K562 (cell line): ENCODE results near the gene PARK7. TPM values are rescaled to one million over a fixed set of nuclear protein-coding genes. Genes with fewer than 3 reads are reported as not detected.

ENCODE experiments used
- CBFA2T3 ChIP-seq: fragments of 450-650 bp; IDR thresholded peaks from 2 replicates; pipeline ENCODE4 v1.6.1; 2017
- CLOCK ChIP-seq: fragments of 250-450 bp; sonication (Bioruptor Pico); IDR thresholded peaks from 2 replicates; pipeline ENCODE4 v1.4.0; 2020; ENCODE audit warnings: mild to moderate bottlenecking, moderate library complexity, borderline replicate concordance
- FIP1L1 ChIP-seq: fragments of 200-400 bp; formaldehyde crosslinking; IDR thresholded peaks from 2 replicates; pipeline ENCODE4 v1.6.1; 2018; ENCODE audit warnings: mild to moderate bottlenecking, low read depth, low read length; ENCODE audit not compliant: poor library complexity, severe bottlenecking
- HDAC6 ChIP-seq: IDR thresholded peaks from 2 replicates; pipeline ENCODE4 v1.6.1; 2012; ENCODE audit warnings: low read depth, mild to moderate bottlenecking, control low read depth, inconsistent platforms, low read length, moderate library complexity
- MAZ ChIP-seq, 2 experiments: fragments of 450-650 bp in 1 of 2; sonication (generic) in 1 of 2; formaldehyde crosslinking; IDR thresholded peaks in 1 of 2; conservative IDR thresholded peaks in 1 of 2; 2 replicates each; pipeline versions ENCODE4 v1.4.0 to v1.5.0; 2020; ENCODE audit warnings: mild to moderate bottlenecking in 1 of 2, missing genetic modification reagents in 1 of 2
- MYC ChIP-seq, 2 experiments: fragments of 250-450 bp in 1 of 2; sonication (Bioruptor Pico) in 1 of 2; IDR thresholded peaks; 2 replicates each; pipeline versions ENCODE4 v1.5.1 to v1.6.1; 2012 to 2021; ENCODE audit warnings: low read depth in 2 of 2, borderline replicate concordance in 1 of 2, improper control_type of control experiment in 1 of 2, low read length in 1 of 2, mild to moderate bottlenecking in 1 of 2, moderate library complexity in 1 of 2
- NR2C1 ChIP-seq, 2 experiments: fragments of 450-650 bp; IDR thresholded peaks; 2 replicates each; pipeline ENCODE4 v1.6.1; 2017; ENCODE audit warnings: mild to moderate bottlenecking in 2 of 2, antibody characterized with exemption in 1 of 2, inconsistent platforms in 1 of 2, missing compliant biosample characterization in 1 of 2, missing genetic modification characterization in 1 of 2
- SLC30A9 ChIP-seq: fragments of 250-450 bp; sonication (Bioruptor Pico); IDR thresholded peaks from 2 replicates; pipeline ENCODE4 v1.8.0; 2022; ENCODE audit warnings: mild to moderate bottlenecking, moderate library complexity
- TEAD4 ChIP-seq, 2 experiments: sonication (generic) in 1 of 2; formaldehyde crosslinking in 1 of 2; IDR thresholded peaks; 2 replicates each; pipeline versions ENCODE4 v1.6.1 to v1.8.0; 2012 to 2022; ENCODE audit warnings: borderline replicate concordance in 1 of 2, inconsistent platforms in 1 of 2, low read length in 1 of 2, mild to moderate bottlenecking in 1 of 2, missing genetic modification reagents in 1 of 2
- THAP12 ChIP-seq: fragments of 250-450 bp; sonication (Bioruptor Pico); IDR thresholded peaks from 2 replicates; pipeline ENCODE4 v1.9.0; 2021; ENCODE audit warnings: mild to moderate bottlenecking, inconsistent platforms
- YY1 ChIP-seq, 3 experiments: IDR thresholded peaks; 2 replicates each; pipeline ENCODE4 v1.6.1; 2011; ENCODE audit warnings: low read length in 2 of 3, mild to moderate bottlenecking in 2 of 3, moderate library complexity in 2 of 3, borderline replicate concordance in 1 of 3, control low read depth in 1 of 3, low read depth in 1 of 3; ENCODE audit not compliant: insufficient read depth in 3 of 3, insufficient replicate concordance in 2 of 3, control insufficient read depth in 1 of 3, insufficient read length in 1 of 3; ENCODE audit errors: extremely low read depth in 1 of 3
- ZBTB8A ChIP-seq: fragments of 450-650 bp; IDR thresholded peaks from 2 replicates; pipeline ENCODE4 v1.6.1; 2018; ENCODE audit warnings: mild to moderate bottlenecking, moderate library complexity; ENCODE audit not compliant: partially characterized antibody
- ZNF124 ChIP-seq: sonication (generic); formaldehyde crosslinking; IDR thresholded peaks from 2 replicates; pipeline ENCODE4 v1.8.1; 2022; ENCODE audit warnings: missing genetic modification reagents
- ZNF766 ChIP-seq: fragments of 200-800 bp; sonication (Bioruptor generic); conservative IDR thresholded peaks from 2 replicates; pipeline ENCODE4 v1.6.1; 2016; ENCODE audit warnings: missing genetic modification characterization, missing compliant biosample characterization
- polyA plus RNA-seq, 8 experiments: library from polyadenylated mRNA; depleted of rRNA in 4 of 8; stranded (reverse) in 5 of 8; unstranded in 3 of 8; fragments of >200 nt; fragmentation: Nextera tagmentation in 2 of 8; fragmentation: Illumina TruSeq in 1 of 8; extraction: Ambion mirVana in 2 of 8; extraction: Trizol in 1 of 8; gene quantifications; 2 replicates each; pipeline versions ENCODE4 v1.2.1 to v1.2.3, GENCODE V29; 2011 to 2014; ENCODE audit warnings: inconsistent platforms in 1 of 8, missing spikeins in 1 of 8
- total RNA-seq, 7 experiments: library from RNA; depleted of rRNA in 6 of 7; stranded (reverse); fragments of >200 nt in 6 of 7; fragmentation: Illumina TruSeq in 2 of 7; extraction: Trizol in 2 of 7; gene quantifications; 2 replicates each; pipeline versions ENCODE4 v1.2.1 to v1.2.3, GENCODE V29; 2011 to 2021; ENCODE audit warnings: low replicate concordance in 1 of 7
- TF ChIP-seq, protein P1 (sequence below): sonication (generic); formaldehyde crosslinking; IDR thresholded peaks from 2 replicates; pipeline ENCODE4 v1.8.0; 2023; ENCODE audit warnings: mild to moderate bottlenecking, missing genetic modification reagents

PARK7 gene
- total and polyA plus RNA-seq, 9 of the 15 experiments (the other 6 are each of a cell fraction or from before 2014, with no cell fraction given), result 374 to 1,298 (median 484) TPM

DNA sequence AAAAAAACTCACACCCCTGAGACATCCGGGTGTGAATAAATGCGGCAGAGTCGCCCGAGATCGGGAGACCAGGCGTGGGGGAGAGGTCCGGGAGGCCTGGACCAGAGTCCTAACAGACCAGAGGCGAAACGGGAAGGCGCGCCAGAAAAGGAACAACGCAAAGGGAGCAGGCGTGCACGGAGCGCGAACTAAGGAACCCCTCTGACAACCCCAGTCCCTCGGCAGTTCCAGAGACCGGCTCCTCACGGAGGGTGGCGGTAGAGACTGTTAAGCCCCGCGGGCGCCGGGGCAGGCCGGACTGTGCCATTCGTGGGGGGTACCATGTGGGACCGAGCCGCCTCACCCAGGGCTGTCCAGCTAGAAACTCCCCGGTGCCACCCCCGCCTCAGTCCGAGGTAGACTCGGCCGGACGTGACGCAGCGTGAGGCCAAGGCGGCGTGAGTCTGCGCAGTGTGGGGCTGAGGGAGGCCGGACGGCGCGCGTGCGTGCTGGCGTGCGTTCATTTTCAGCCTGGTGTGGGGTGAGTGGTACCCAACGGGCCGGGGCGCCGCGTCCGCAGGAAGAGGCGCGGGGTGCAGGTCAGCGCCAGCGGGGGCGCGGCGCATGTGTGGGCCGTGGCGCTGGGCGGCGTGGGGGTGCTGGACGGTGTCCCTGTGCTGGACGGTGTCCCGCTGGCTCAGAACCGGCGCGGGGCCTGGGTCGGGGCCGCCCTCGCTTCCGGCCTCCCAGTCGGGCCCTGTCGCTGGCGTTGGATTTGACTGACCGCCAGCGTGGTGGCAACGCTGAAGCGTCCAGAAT lies at the start of gene PARK7 (continued):
- TF ChIP-seq CLOCK (CRISPR knock-in tag) (no peak), FIP1L1 (peak; percentile 91), MYC (IDR thresholded peaks at IDR 0.05; ENCODE audit: low read depth, low read length) (peak; percentile 89), MYC (CRISPR knock-in tag; IDR thresholded peaks at IDR 0.05; ENCODE audit: borderline replicate concordance, low read depth) (no peak), ZBTB8A (no peak), HDAC6 (0 out of 2 replicates have a peak, but pooled peaks have one; percentile 8), MAZ (CRISPR knock-in tag; conservative IDR thresholded peaks at IDR 0.05 in 1 of 2, IDR thresholded peaks at IDR 0.05 in 1 of 2) (peak; percentile 87), THAP12 (CRISPR knock-in tag) (peak; percentile 83), TEAD4 (IDR thresholded peaks at IDR 0.05; ENCODE audit: low read length) (peak; percentile 42), TEAD4 (CRISPR knock-in tag; IDR thresholded peaks at IDR 0.05; ENCODE audit: borderline replicate concordance) (no peak), NR2C1 (IDR thresholded peaks at IDR 0.05) (peak; percentile 63), NR2C1 (tag; IDR thresholded peaks at IDR 0.05) (peak; percentile 72), YY1 (IDR thresholded peaks at IDR 0.05; ENCODE audit: borderline replicate concordance in 1 of 3, control insufficient read depth in 1 of 3, extremely low read depth in 1 of 3, insufficient read depth in 3 of 3, insufficient read length in 1 of 3, insufficient replicate concordance in 2 of 3, low read depth in 1 of 3, low read length in 2 of 3) (peak in 2 of 3 experiments; percentile 23 to 39), SLC30A9 (CRISPR knock-in tag) (no peak), ZNF124 (CRISPR knock-in tag) (no peak), CBFA2T3 (0 out of 2 replicates have a peak, but pooled peaks have one; percentile 26), ZNF766 (CRISPR knock-in tag) (peak; percentile 16)
- TF ChIP-seq, protein P1, sequence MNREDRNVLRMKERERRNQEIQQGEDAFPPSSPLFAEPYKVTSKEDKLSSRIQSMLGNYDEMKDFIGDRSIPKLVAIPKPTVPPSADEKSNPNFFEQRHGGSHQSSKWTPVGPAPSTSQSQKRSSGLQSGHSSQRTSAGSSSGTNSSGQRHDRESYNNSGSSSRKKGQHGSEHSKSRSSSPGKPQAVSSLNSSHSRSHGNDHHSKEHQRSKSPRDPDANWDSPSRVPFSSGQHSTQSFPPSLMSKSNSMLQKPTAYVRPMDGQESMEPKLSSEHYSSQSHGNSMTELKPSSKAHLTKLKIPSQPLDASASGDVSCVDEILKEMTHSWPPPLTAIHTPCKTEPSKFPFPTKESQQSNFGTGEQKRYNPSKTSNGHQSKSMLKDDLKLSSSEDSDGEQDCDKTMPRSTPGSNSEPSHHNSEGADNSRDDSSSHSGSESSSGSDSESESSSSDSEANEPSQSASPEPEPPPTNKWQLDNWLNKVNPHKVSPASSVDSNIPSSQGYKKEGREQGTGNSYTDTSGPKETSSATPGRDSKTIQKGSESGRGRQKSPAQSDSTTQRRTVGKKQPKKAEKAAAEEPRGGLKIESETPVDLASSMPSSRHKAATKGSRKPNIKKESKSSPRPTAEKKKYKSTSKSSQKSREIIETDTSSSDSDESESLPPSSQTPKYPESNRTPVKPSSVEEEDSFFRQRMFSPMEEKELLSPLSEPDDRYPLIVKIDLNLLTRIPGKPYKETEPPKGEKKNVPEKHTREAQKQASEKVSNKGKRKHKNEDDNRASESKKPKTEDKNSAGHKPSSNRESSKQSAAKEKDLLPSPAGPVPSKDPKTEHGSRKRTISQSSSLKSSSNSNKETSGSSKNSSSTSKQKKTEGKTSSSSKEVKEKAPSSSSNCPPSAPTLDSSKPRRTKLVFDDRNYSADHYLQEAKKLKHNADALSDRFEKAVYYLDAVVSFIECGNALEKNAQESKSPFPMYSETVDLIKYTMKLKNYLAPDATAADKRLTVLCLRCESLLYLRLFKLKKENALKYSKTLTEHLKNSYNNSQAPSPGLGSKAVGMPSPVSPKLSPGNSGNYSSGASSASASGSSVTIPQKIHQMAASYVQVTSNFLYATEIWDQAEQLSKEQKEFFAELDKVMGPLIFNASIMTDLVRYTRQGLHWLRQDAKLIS (CRISPR knock-in tag), result peak; percentile 87
